Stomach (tissue), 4 donors: ENCODE data around the gene BRF1.

Experiments used
- CTCF ChIP-seq, 7 experiments: fragments of 450-650 bp in 4 of 7; fragments of 200-600 bp in 3 of 7; sonication (generic) in 3 of 7; IDR thresholded peaks; one replicate each; pipeline ENCODE4 v1.5.1; 2016 to 2019; ENCODE audit warnings: antibody characterized with exemption in 7 of 7, control low read depth in 2 of 7, mild to moderate bottlenecking in 1 of 7
- EP300 ChIP-seq: sonication (generic); formaldehyde crosslinking; IDR thresholded peaks from one replicate; pipeline ENCODE4 v1.6.1; 2017; ENCODE audit warnings: antibody characterized with exemption
- POLR2A ChIP-seq, 4 donors: fragments of 450-650 bp; IDR thresholded peaks; one replicate each; pipeline ENCODE4 v1.6.1; 2016; ENCODE audit warnings: antibody characterized with exemption in 4 of 4, control low read depth in 2 of 4, mild to moderate bottlenecking in 1 of 4, moderate library complexity in 1 of 4

GRCh38 chr14:105166571-105167302 is 134.1 kb downstream of the BRF1 start:
- TF ChIP-seq CTCF (IDR thresholded peaks at IDR 0.05) (no peak), EP300 (no peak), POLR2A (IDR thresholded peaks at IDR 0.05) (no peak)
